Parietal lobe (tissue), 1 donor: ENCODE measurements around the gene PKD1L1. TPM values are rescaled to one million over a fixed set of nuclear protein-coding genes. Genes with fewer than 3 reads are reported as not detected.

Experiments
- total RNA-seq: library from RNA; depleted of rRNA; stranded (reverse); fragments of >200 nt; gene quantifications from one replicate; pipeline ENCODE4 v1.2.3, GENCODE V29; 2014

The PKD1L1 gene, protein sequence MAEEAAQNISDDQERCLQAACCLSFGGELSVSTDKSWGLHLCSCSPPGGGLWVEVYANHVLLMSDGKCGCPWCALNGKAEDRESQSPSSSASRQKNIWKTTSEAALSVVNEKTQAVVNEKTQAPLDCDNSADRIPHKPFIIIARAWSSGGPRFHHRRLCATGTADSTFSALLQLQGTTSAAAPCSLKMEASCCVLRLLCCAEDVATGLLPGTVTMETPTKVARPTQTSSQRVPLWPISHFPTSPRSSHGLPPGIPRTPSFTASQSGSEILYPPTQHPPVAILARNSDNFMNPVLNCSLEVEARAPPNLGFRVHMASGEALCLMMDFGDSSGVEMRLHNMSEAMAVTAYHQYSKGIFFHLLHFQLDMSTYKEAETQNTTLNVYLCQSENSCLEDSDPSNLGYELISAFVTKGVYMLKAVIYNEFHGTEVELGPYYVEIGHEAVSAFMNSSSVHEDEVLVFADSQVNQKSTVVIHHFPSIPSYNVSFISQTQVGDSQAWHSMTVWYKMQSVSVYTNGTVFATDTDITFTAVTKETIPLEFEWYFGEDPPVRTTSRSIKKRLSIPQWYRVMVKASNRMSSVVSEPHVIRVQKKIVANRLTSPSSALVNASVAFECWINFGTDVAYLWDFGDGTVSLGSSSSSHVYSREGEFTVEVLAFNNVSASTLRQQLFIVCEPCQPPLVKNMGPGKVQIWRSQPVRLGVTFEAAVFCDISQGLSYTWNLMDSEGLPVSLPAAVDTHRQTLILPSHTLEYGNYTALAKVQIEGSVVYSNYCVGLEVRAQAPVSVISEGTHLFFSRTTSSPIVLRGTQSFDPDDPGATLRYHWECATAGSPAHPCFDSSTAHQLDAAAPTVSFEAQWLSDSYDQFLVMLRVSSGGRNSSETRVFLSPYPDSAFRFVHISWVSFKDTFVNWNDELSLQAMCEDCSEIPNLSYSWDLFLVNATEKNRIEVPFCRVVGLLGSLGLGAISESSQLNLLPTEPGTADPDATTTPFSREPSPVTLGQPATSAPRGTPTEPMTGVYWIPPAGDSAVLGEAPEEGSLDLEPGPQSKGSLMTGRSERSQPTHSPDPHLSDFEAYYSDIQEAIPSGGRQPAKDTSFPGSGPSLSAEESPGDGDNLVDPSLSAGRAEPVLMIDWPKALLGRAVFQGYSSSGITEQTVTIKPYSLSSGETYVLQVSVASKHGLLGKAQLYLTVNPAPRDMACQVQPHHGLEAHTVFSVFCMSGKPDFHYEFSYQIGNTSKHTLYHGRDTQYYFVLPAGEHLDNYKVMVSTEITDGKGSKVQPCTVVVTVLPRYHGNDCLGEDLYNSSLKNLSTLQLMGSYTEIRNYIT (N-terminal part only)
- 0.94 TPM for total RNA-seq

DNA sequence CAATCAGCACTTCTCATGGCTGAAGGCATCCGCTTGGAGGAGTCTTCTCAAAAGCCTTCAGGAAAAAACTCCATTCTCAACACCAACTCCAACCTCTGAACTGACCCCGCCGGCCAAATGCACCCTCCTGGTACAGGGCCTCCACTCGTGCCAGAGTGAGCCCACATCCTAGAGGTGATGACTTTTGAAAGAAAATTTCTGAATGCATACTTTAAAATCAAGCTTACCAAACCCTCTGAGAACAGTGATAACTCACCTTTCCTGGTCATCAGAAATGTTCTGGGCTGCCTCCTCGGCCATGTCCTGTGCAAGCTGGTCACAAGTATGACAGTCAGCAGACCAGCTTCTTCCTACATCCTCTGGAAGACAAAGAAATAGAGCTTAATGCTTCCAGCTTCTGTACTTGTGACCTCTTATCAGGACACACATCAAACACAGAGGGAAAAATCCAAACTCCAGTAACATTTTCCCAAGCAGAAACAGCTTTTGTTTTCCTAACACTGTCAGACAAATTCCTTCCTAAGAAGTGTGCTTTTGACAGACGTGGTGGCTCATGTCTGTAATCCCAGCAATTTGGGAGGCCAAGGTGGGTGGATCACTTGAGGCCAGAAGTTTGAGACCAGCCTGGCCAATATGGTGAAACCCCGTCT, at the start of gene PKD1L1:
PKD1L1 (minus strand) TSS at position 326 of the 650 bp plus-strand sequence; CDS start at position 300, 26 bp downstream.

DNA sequence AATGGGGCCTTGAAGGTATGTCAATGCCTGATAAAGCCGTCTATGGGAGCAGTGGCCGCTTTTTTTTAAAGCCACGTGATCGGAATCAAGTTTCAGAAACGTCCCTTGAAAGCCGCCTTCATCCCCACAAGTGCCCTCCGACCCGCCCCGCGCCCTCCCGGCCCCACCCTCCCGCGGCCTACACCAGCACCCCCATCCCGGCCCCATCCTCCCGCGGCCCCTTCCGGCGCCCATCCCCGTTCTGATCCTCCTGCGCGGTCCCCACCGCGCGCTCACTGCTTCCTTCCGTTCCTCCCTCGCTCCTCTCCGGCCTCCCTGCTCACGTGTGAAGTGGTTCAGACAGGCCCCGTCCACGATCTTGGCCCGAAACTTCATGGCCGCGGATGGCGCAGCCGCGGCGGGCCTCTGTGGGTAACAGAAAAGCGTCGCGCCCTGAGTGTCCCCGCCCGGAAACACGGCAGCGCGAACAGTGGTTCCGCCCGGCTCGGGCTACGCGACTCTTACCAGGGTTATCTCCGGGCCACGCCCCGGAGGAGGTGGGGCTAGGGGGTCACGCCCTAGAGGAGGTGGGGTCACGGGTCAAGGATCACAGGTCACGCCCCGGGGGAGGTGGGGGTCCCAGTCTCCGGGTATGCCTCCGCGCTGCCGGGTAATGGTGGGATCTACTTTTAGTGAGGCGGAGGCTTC, 31.0 kb upstream of the PKD1L1 start, which contains the start of gene HUS1:
HUS1 (minus strand) TSS at position 471 of the 687 bp plus-strand sequence; CDS start at position 375, 96 bp downstream.

Other genes starting within 250 kb of the PKD1L1 start
- 27.5 TPM for gene HUS1, start 31.1 kb upstream of the PKD1L1 start, total RNA-seq
- gene SUN3, start 80.6 kb upstream of the PKD1L1 start, total RNA-seq, result not detected
- gene C7orf57, start 87.1 kb upstream of the PKD1L1 start, total RNA-seq, result 1.3 TPM
- gene UPP1, start 140.8 kb upstream of the PKD1L1 start, total RNA-seq, result 4.1 TPM
- gene ABCA13, start 223.0 kb upstream of the PKD1L1 start, total RNA-seq, result under 0.01 TPM